Aortic smooth muscle cell (primary cell): Measurements from ENCODE around the gene ART3. TPM values are rescaled to one million over a fixed set of nuclear protein-coding genes. Genes with fewer than 3 reads are reported as not detected.

Source experiments
- total RNA-seq: library from RNA; depleted of rRNA; stranded (reverse); fragments of >200 nt; gene quantifications from 2 replicates; pipeline ENCODE4 v1.2.3, GENCODE V29; 2014

Gene ART3, protein sequence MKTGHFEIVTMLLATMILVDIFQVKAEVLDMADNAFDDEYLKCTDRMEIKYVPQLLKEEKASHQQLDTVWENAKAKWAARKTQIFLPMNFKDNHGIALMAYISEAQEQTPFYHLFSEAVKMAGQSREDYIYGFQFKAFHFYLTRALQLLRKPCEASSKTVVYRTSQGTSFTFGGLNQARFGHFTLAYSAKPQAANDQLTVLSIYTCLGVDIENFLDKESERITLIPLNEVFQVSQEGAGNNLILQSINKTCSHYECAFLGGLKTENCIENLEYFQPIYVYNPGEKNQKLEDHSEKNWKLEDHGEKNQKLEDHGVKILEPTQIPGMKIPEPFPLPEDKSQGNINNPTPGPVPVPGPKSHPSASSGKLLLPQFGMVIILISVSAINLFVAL
- not detected in 2 replicates for total RNA-seq

DNA sequence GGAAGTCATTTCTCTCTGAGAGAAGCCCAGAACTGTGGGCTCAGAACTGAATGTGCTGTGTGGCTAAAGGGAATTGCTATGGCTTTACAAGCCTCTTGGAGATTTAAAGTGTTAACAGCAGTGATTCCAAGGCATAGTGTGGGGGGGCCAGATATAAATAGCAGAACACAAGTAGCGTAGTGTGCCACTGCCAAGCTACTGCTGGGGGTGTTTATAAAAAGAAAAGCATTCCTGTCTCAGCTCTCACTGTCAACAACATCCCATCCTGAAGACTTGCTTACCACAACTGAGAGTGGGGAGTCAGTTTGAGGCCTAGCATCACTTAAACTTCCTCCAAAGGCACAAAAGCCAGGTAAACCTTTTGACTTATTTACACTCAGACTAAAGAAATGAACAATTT lies at the start of gene ART3:
TSS of gene ART3 (plus strand) at position 242 of the 400 bp plus-strand sequence. CDS start 1,181 bp downstream, outside the sequence.

GRCh38 chr4:76035799-76036380 lies 38.6 kb upstream of the ART3 start, which contains the start of gene CXCL11:
CXCL11 (minus strand) TSS chr4:76036070; CDS start chr4:76035987, 83 bp downstream.

GRCh38 chr4:76148142-76148865 lies 73.8 kb downstream of the ART3 start, which contains the start of gene NUP54:
NUP54 (minus strand) TSS chr4:76148397; CDS start chr4:76148374, 23 bp downstream.

Other genes with a start within 250 kb of the ART3 start
- not detected in 2 replicates for gene PPEF2, start 172.3 kb upstream of the ART3 start, total RNA-seq
- gene NAAA, start 133.7 kb upstream of the ART3 start, total RNA-seq, result 49.1 and 54.2 TPM in 2 replicates
- 22.7 and 26.1 TPM in 2 replicates for gene SDAD1, start 83.8 kb upstream of the ART3 start, total RNA-seq
- not detected in 2 replicates for gene CXCL9, start 67.2 kb upstream of the ART3 start, total RNA-seq
- not detected in 2 replicates for gene CXCL10, start 51.2 kb upstream of the ART3 start, total RNA-seq
- under 0.01 TPM in 1 of 2 replicates, not detected in the other for gene CXCL11, start 38.6 kb upstream of the ART3 start, total RNA-seq
- gene NUP54, start 73.7 kb downstream of the ART3 start, total RNA-seq, result 48.9 and 59.7 TPM in 2 replicates
- 408 and 562 TPM in 2 replicates for gene SCARB2, start 139.1 kb downstream of the ART3 start, total RNA-seq
- gene FAM47E, start 177.0 kb downstream of the ART3 start, total RNA-seq, result 0.66 and 0.99 TPM in 2 replicates
- 7.0 and 8.6 TPM in 2 replicates for gene STBD1, start 232.0 kb downstream of the ART3 start, total RNA-seq